ENCODE data around the gene MARK1. TPM values are rescaled to one million over a fixed set of nuclear protein-coding genes. Genes with fewer than 3 reads are reported as not detected.

MARK1 gene
- total and polyA plus RNA-seq, 2 of the 13 experiments (the other 11 are each of a cell fraction or from before 2014, with no cell fraction given) = not detected

DNA sequence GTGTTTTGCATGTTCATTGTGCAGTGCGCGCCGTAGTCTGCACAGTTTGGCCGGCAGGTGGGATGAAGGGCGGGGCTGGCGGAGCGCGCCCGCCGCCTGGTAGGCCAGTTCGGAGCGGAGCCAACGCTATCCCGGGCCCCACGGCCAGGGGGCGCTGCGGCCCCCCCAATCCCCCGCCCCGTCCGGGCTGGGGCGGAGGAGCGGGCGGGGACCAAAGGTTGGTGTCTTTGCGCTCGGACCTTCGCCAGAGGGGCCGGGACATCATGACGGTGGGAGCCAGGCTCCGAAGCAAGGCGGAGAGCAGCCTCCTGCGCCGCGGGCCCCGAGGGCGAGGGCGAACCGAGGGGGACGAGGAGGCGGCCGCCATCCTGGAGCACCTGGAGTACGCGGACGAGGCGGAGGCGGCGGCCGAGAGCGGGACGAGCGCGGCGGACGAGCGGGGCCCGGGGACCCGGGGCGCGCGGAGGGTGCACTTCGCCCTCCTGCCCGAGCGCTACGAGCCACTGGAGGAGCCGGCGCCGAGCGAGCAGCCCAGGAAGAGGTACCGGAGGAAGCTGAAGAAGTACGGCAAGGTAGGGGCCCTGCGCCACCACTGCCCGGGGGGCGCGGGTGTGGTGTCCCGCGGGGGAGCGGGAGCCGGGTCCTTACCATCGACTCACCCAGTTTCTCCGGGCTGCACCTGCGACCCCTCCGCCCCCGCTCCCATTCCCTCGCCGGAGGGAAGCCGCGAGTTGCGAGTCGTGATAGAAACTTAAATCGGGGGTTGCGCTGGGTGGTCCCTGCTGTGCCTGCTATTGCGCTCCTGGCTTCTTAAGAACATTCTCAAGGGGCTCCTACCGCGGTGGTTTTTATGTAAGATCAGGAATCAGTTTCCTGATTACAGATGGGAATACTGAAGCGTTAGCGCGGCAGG lies 162.5 kb downstream of the MARK1 start, which contains the start of gene C1orf115 (continued):
- TF ChIP-seq PRPF4 (IDR thresholded peaks at IDR 0.05; ENCODE audit: low read depth, low read length, poor library complexity, severe bottlenecking) (no peak), ZBTB8A (CRISPR knock-in tag; IDR thresholded peaks at IDR 0.05; ENCODE audit: borderline replicate concordance, low read depth) (no peak), MYPOP (CRISPR knock-in tag; IDR thresholded peaks at IDR 0.05) (peak; percentile 98), ZNF354B (CRISPR knock-in tag; IDR thresholded peaks at IDR 0.05) (no peak), MYNN (CRISPR knock-in tag; IDR thresholded peaks at IDR 0.05; ENCODE audit: low read depth) (no peak), SRSF9 (IDR thresholded peaks at IDR 0.05; ENCODE audit: borderline replicate concordance, insufficient read depth, low read depth, low read length, poor library complexity, severe bottlenecking) (no peak), POLR2G (IDR thresholded peaks at IDR 0.05; ENCODE audit: low read depth, low read length) (peak; percentile 90), ZNF749 (CRISPR knock-in tag; IDR thresholded peaks at IDR 0.05; ENCODE audit: borderline replicate concordance) (peak; percentile 69; the same call in 1 of the 2 replicates), UBTF (CRISPR knock-in tag; IDR thresholded peaks at IDR 0.05) (peak; percentile 98), PTBP1 (IDR thresholded peaks at IDR 0.05; ENCODE audit: low read depth, low read length, poor library complexity, severe bottlenecking) (no peak), NFRKB (IDR thresholded peaks at IDR 0.05) (no peak), ARID2 (CRISPR knock-in tag; IDR thresholded peaks at IDR 0.05; ENCODE audit: borderline replicate concordance) (no peak), ZBTB42 (CRISPR knock-in tag; IDR thresholded peaks at IDR 0.05) (no peak), FOXA3 (CRISPR knock-in tag; IDR thresholded peaks at IDR 0.05) (peak; percentile 66), THRA (CRISPR knock-in tag; IDR thresholded peaks at IDR 0.05; ENCODE audit: borderline replicate concordance) (peak; percentile 74; the same call in 1 of the 2 replicates), SRSF4 (IDR thresholded peaks at IDR 0.05; ENCODE audit: low read depth, low read length, poor library complexity, severe bottlenecking) (no peak), PRDM4 (CRISPR knock-in tag; IDR thresholded peaks at IDR 0.05; ENCODE audit: borderline replicate concordance) (no peak), ZNF772 (CRISPR knock-in tag; IDR thresholded peaks at IDR 0.05) (peak; percentile 59; the same call in 1 of the 2 replicates)
- TF ChIP-seq, protein P1, sequence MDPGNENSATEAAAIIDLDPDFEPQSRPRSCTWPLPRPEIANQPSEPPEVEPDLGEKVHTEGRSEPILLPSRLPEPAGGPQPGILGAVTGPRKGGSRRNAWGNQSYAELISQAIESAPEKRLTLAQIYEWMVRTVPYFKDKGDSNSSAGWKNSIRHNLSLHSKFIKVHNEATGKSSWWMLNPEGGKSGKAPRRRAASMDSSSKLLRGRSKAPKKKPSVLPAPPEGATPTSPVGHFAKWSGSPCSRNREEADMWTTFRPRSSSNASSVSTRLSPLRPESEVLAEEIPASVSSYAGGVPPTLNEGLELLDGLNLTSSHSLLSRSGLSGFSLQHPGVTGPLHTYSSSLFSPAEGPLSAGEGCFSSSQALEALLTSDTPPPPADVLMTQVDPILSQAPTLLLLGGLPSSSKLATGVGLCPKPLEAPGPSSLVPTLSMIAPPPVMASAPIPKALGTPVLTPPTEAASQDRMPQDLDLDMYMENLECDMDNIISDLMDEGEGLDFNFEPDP (CRISPR knock-in tag; conservative IDR thresholded peaks at IDR 0.05) = no peak
